BE2C (cell line): Measurements from ENCODE around the gene OLFM1.

Source experiments
- DNase-seq: peaks from one replicate; pipeline ENCODE4 v3.0.0-alpha.2; 2020
- H3K27me3 ChIP-seq: fragments of 250-450 bp; sonication (Bioruptor Pico); 2 replicates; pipeline ENCODE4 v1.5.1; 2020; ENCODE audit warnings: mild to moderate bottlenecking
- H3K36me3 ChIP-seq: fragments of 250-450 bp; sonication (Bioruptor Pico); 2 replicates; pipeline ENCODE4 v1.5.1; 2020; ENCODE audit warnings: mild to moderate bottlenecking
- H3K4me1 ChIP-seq: fragments of 250-450 bp; sonication (Bioruptor Pico); 2 replicates; pipeline ENCODE4 v1.5.1; 2020
- H3K4me3 ChIP-seq: 2 replicates; pipeline ENCODE4 v1.5.1; 2011; ENCODE audit warnings: low read depth, low read length
- H3K9me3 ChIP-seq: fragments of 250-450 bp; sonication (Bioruptor Pico); 2 replicates; pipeline ENCODE4 v1.5.1; 2020
- TF ChIP-seq, protein P1 (sequence below): IDR thresholded peaks from 2 replicates; pipeline ENCODE4 v1.5.1; 2012; ENCODE audit warnings: mild to moderate bottlenecking, low read depth, low read length

The OLFM1 gene

DNA sequence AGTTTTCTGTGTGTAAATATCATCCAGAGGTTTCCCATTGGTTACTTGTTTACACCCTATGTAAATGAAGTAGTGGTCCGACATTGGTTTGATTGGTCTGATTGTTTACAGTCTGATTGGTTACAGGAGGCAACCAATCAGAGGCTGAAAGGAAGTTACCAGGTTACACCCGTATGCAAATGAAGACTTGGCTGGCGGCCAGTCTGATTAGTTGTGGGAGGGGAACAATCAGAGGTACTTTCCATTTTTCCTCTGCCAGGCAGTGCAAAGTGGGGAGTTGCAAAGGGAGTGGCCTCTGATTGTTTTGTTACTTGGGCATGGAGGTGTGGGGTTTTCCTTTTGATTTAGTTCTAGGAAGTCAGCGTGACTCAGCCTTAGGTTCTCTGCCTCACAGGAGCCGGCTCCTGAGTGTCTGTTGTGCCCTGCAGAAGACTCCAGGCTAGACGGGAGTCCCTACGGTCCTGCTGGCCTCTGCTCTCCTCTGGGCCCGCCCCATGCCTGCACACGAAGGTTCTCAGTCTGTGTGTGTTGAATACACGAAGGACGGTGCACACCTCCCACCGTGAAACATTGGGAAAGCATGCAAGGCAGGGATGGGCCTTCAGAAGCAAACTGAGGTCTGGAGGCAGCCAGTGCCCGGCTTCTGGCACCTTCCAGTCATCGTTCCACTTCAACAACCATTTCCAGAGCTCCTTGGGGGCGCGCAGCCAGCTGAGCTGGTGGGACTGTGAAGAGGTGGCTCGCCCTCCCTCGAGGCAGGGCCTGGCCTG lies 42.9 kb downstream of the OLFM1 start:
- peaks cover 50% of the 10 kb centered on the region for H3K4me1 ChIP-seq
- no peaks in the 10 kb centered on the region for H3K36me3 ChIP-seq
- H3K27me3 ChIP-seq = no peaks in the 10 kb centered on the region
- peak; percentile 84 for DNase-seq
- no peak overlapping the region for H3K4me3 ChIP-seq
- peaks cover 3% of the 10 kb centered on the region; the same call in 1 of the 2 replicates for H3K9me3 ChIP-seq
- TF ChIP-seq, protein P1, sequence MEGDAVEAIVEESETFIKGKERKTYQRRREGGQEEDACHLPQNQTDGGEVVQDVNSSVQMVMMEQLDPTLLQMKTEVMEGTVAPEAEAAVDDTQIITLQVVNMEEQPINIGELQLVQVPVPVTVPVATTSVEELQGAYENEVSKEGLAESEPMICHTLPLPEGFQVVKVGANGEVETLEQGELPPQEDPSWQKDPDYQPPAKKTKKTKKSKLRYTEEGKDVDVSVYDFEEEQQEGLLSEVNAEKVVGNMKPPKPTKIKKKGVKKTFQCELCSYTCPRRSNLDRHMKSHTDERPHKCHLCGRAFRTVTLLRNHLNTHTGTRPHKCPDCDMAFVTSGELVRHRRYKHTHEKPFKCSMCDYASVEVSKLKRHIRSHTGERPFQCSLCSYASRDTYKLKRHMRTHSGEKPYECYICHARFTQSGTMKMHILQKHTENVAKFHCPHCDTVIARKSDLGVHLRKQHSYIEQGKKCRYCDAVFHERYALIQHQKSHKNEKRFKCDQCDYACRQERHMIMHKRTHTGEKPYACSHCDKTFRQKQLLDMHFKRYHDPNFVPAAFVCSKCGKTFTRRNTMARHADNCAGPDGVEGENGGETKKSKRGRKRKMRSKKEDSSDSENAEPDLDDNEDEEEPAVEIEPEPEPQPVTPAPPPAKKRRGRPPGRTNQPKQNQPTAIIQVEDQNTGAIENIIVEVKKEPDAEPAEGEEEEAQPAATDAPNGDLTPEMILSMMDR = no peak

GRCh38 chr9:135131488-135131887 lies 44.0 kb downstream of the OLFM1 start:
- no peak for DNase-seq
- H3K4me1 ChIP-seq = peaks cover 55% of the 10 kb centered on the region
- no peaks in the 10 kb centered on the region for H3K36me3 ChIP-seq

GRCh38 chr9:135132008-135132407 lies 44.5 kb downstream of the OLFM1 start:
- peaks cover 3% of the 10 kb centered on the region; the same call in 1 of the 2 replicates for H3K9me3 ChIP-seq
- peaks cover 55% of the 10 kb centered on the region for H3K4me1 ChIP-seq
- DNase-seq = no peak
- TF ChIP-seq, protein P1 = no peak
- H3K27me3 ChIP-seq = no peaks in the 10 kb centered on the region
- H3K36me3 ChIP-seq = no peaks in the 10 kb centered on the region
- H3K4me3 ChIP-seq = no peak overlapping the region

More at GRCh38 chr9:135131488-135131887, 44.0 kb downstream of the OLFM1 start:
- H3K4me3 ChIP-seq = no peak overlapping the region
- TF ChIP-seq, protein P1 = no peak
- H3K9me3 ChIP-seq = peaks cover 3% of the 10 kb centered on the region; the same call in 1 of the 2 replicates
- no peaks in the 10 kb centered on the region for H3K27me3 ChIP-seq

- DNase-seq = peak; percentile 83
- TF ChIP-seq, protein P1 = no peak
- H3K27me3 ChIP-seq = no peaks in the 10 kb centered on the region
- no peak overlapping the region for H3K4me3 ChIP-seq
- peaks cover 15% of the 10 kb centered on the region for H3K9me3 ChIP-seq
- no peaks in the 10 kb centered on the region for H3K36me3 ChIP-seq
- peaks cover 47% of the 10 kb centered on the region for H3K4me1 ChIP-seq
Measured at GRCh38 chr9:135134268-135135022, 47.0 kb downstream of the OLFM1 start.

DNA sequence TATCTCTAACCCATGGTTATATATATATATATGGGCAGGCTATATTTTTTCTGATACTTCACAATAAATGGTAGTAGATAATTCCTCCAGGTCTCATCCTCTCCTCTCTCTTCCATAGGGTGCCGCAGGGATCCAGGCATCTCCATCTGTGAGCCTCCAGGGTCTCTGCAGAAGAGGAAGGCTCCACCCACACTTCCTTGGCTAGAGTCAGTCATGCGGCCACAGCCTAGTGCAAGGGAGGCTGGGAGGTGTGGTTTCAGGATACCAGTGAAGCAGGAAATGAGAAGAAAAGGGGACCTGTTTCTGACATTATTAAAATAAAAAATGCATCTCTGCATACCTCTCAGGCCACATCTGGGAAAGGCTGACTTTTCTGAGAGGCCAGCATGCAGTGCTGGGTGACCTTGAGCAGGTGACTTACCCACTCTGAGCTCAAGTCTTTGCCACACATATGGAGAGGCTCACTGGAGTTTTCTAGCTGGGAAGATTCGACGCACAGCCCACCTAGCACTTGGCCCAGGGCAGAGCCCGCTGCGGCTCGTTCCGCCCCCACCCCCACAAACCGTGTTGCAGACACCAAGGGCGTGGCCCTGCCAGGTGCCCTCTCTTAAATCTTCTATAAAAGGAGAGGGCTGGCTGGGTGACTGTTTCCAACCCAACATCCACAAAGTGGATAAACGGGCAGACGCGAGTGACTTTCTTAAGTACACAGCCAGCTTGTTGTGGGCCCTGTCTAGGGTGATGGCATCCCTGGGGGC lies 47.9 kb downstream of the OLFM1 start:
- Histone ChIP-seq H3K36me3 (no peaks in the 10 kb centered on the region), H3K27me3 (no peaks in the 10 kb centered on the region), H3K9me3 (peaks cover 12% of the 10 kb centered on the region), H3K4me3 (no peak overlapping the region), H3K4me1 (peaks cover 39% of the 10 kb centered on the region)
- DNase-seq = no peak
- TF ChIP-seq, protein P1 = no peak
